Trophoblast cell (in vitro differentiated cells and primary cell): ENCODE measurements around the gene SND1.

ENCODE experiments used
- DNase-seq, 2 donors: peaks; one replicate each; pipeline ENCODE4 v3.0.0-alpha.2; 2016
- H2AFZ ChIP-seq: 2 replicates; pipeline ENCODE4 v1.6.1; 2013; ENCODE audit warnings: low read length, moderate library complexity, mild to moderate bottlenecking; ENCODE audit not compliant: insufficient read depth, poor library complexity
- H2AK5ac ChIP-seq: 2 replicates; pipeline ENCODE4 v1.6.1; 2013; ENCODE audit warnings: mild to moderate bottlenecking, low read length
- H2BK120ac ChIP-seq: 2 replicates; pipeline ENCODE4 v1.6.1; 2013; ENCODE audit warnings: low read length, mild to moderate bottlenecking, moderate library complexity; ENCODE audit not compliant: insufficient read depth, poor library complexity
- H2BK12ac ChIP-seq: 2 replicates; pipeline ENCODE4 v1.6.1; 2013; ENCODE audit warnings: mild to moderate bottlenecking, low read length, moderate library complexity
- H2BK5ac ChIP-seq: 2 replicates; pipeline ENCODE4 v1.6.1; 2013; ENCODE audit warnings: low read length, low read depth, moderate library complexity, mild to moderate bottlenecking; ENCODE audit not compliant: poor library complexity
- H3K14ac ChIP-seq: 2 replicates; pipeline ENCODE4 v1.6.1; 2013; ENCODE audit warnings: mild to moderate bottlenecking, low read length
- H3K18ac ChIP-seq: 2 replicates; pipeline ENCODE4 v1.6.1; 2013; ENCODE audit warnings: mild to moderate bottlenecking, low read length
- H3K23ac ChIP-seq: 2 replicates; pipeline ENCODE4 v1.6.1; 2013; ENCODE audit warnings: low read length
- H3K27ac ChIP-seq: 2 replicates; pipeline ENCODE4 v1.5.1; 2013; ENCODE audit warnings: low read depth, mild to moderate bottlenecking, inconsistent platforms, low read length, moderate library complexity
- H3K27me3 ChIP-seq: 2 replicates; pipeline ENCODE4 v1.6.1; 2013; ENCODE audit warnings: inconsistent platforms, mild to moderate bottlenecking, low read length, moderate library complexity; ENCODE audit not compliant: insufficient read depth
- H3K36me3 ChIP-seq, 2 experiments: 1 replicate in 1 of 2; 2 replicates in 1 of 2; pipeline ENCODE4 v1.6.1; 2013; ENCODE audit warnings: low read length in 2 of 2, mild to moderate bottlenecking in 2 of 2, moderate library complexity in 1 of 2; ENCODE audit not compliant: insufficient read depth in 2 of 2, control insufficient read depth in 1 of 2
- H3K4ac ChIP-seq: 2 replicates; pipeline ENCODE4 v1.6.1; 2013; ENCODE audit warnings: low read depth, mild to moderate bottlenecking, low read length, moderate library complexity
- H3K4me1 ChIP-seq, 2 experiments: 1 replicate in 1 of 2; 2 replicates in 1 of 2; pipeline ENCODE4 v1.6.1; 2013; ENCODE audit warnings: low read length in 2 of 2, mild to moderate bottlenecking in 2 of 2, moderate library complexity in 1 of 2; ENCODE audit not compliant: insufficient read depth in 2 of 2, control insufficient read depth in 1 of 2
- H3K4me2 ChIP-seq: 2 replicates; pipeline ENCODE4 v1.6.1; 2013; ENCODE audit warnings: inconsistent platforms, mild to moderate bottlenecking, low read length, moderate library complexity
- H3K4me3 ChIP-seq: 2 replicates; pipeline ENCODE4 v1.5.1; 2013; ENCODE audit warnings: mild to moderate bottlenecking, low read depth, low read length, inconsistent platforms
- H3K79me1 ChIP-seq: one replicate; pipeline ENCODE4 v1.6.1; 2013; ENCODE audit warnings: low read length
- H3K79me2 ChIP-seq: 2 replicates; pipeline ENCODE4 v1.6.1; 2013; ENCODE audit warnings: low read length, mild to moderate bottlenecking; ENCODE audit not compliant: control insufficient read depth, insufficient read depth, poor library complexity
- H3K9ac ChIP-seq: 2 replicates; pipeline ENCODE4 v1.6.1; 2013; ENCODE audit warnings: mild to moderate bottlenecking, low read length
- H3K9me3 ChIP-seq: 2 replicates; pipeline ENCODE4 v1.6.1; 2013; ENCODE audit warnings: low read depth, mild to moderate bottlenecking, control low read depth, inconsistent platforms, low read length; ENCODE audit not compliant: insufficient read depth
- H4K12ac ChIP-seq: 2 replicates; pipeline ENCODE4 v1.6.1; 2013; ENCODE audit warnings: low read depth, mild to moderate bottlenecking, low read length, moderate library complexity
- H4K8ac ChIP-seq: 2 replicates; pipeline ENCODE4 v1.6.1; 2013; ENCODE audit warnings: low read depth, mild to moderate bottlenecking, low read length, moderate library complexity
- H4K91ac ChIP-seq: one replicate; pipeline ENCODE4 v1.6.1; 2013; ENCODE audit warnings: low read depth, mild to moderate bottlenecking, low read length, moderate library complexity
- WGBS: extraction: QIAGEN DNeasy Blood & Tissue Kit; methylation state at CpG from one replicate; pipeline ENCODE4 v1.1.7; 2013; ENCODE audit warnings: missing lambda C conversion rate; ENCODE audit not compliant: insufficient read length, insufficient coverage; ENCODE audit errors: extremely low coverage; 5-methylcytosine and 5-hydroxymethylcytosine counted together

Gene SND1

DNA sequence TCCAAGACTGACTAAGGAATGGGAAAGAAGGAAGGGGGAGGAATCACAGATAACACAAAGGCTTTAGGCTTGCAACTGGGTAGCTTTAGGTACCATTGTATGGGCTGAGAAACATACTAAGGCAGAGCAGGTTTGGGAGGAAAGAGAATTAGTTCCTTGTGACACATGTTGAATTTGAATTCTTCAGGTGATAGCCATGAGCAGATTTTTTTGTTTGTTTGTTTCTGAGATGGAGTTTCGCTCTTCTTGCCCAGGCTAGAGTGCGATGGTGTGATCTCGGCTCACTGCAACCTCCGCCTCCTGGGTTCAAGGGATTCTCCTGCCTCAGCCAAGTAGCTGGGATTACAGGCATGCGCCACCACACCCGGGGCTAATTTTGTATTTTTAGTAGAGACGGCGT is 4.4 kb upstream of the SND1 start:
- H3K36me3 ChIP-seq, result no peaks in the 10 kb centered on the region
- no peak overlapping the region for H3K23ac ChIP-seq
- no peak overlapping the region for H2AK5ac ChIP-seq
- no peak overlapping the region for H2BK12ac ChIP-seq
- H3K4me3 ChIP-seq, result no peak overlapping the region
- H3K27me3 ChIP-seq, result no peaks in the 10 kb centered on the region
- no peak overlapping the region for H3K14ac ChIP-seq
- DNase-seq, result no peak
- no peak overlapping the region for H2BK5ac ChIP-seq
- H3K4ac ChIP-seq, result no peak overlapping the region
- H3K79me2 ChIP-seq, result peaks cover 12% of the 10 kb centered on the region
- no peak overlapping the region for H2BK120ac ChIP-seq
- no peaks in the 10 kb centered on the region for H3K9me3 ChIP-seq
- no peak overlapping the region for H3K4me2 ChIP-seq
- no peak overlapping the region for H4K91ac ChIP-seq
- no peak overlapping the region for H4K8ac ChIP-seq
- H3K27ac ChIP-seq, result no peak overlapping the region
- WGBS, result no CpG with 5 or more reads among the region's 8 CpGs
- peaks cover 6 to 9% of the 10 kb centered on the region in 2 experiments for H3K4me1 ChIP-seq
- H4K12ac ChIP-seq, result no peak overlapping the region
- H3K79me1 ChIP-seq, result peaks cover 15% of the 10 kb centered on the region
- no peak overlapping the region for H3K9ac ChIP-seq
- no peak overlapping the region for H2AFZ ChIP-seq
- H3K18ac ChIP-seq, result no peak overlapping the region

DNA sequence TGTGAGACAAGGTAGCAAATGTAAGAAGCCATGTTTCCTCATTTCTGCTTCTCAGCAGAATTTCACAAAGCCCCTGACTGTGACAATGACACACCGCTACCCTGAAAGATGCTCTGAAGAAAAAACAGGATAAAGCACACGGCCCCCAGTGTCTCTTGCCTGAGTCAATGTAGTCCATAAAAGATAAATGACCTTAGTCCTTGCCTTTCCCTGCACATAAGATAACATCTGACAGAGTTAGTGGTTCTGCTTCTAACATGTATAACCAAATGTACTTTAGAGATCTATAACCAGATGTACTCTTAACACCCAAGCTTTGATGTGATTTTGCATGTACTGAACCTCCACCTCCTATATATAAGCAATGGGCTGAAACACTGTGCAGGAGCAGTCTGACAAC is 3.0 kb upstream of the SND1 start:
- no peak overlapping the region for H2BK120ac ChIP-seq
- H3K79me2 ChIP-seq, result peaks cover 13% of the 10 kb centered on the region
- H2AFZ ChIP-seq, result no peak overlapping the region
- no peak overlapping the region for H2BK5ac ChIP-seq
- no peak overlapping the region for H4K91ac ChIP-seq
- H3K9ac ChIP-seq, result no peak overlapping the region
- peaks cover 15% of the 10 kb centered on the region for H3K79me1 ChIP-seq
- H3K27me3 ChIP-seq, result no peaks in the 10 kb centered on the region
- no peak overlapping the region for H3K4ac ChIP-seq
- no peaks in the 10 kb centered on the region for H3K9me3 ChIP-seq
- no peak overlapping the region for H3K18ac ChIP-seq
- no peak overlapping the region for H4K8ac ChIP-seq
- H3K4me1 ChIP-seq, result peaks cover 6 to 7% of the 10 kb centered on the region in 2 experiments
- H3K36me3 ChIP-seq, result no peaks in the 10 kb centered on the region
- H4K12ac ChIP-seq, result no peak overlapping the region
- no peak overlapping the region for H3K27ac ChIP-seq
- no peak for DNase-seq
- H3K4me2 ChIP-seq, result no peak overlapping the region
- no peak overlapping the region for H3K4me3 ChIP-seq
- no peak overlapping the region for H2BK12ac ChIP-seq
- H3K14ac ChIP-seq, result no peak overlapping the region
- no peak overlapping the region for H3K23ac ChIP-seq
- no peak overlapping the region for H2AK5ac ChIP-seq
- WGBS, result no CpG with 5 or more reads among the region's 2 CpGs

DNA sequence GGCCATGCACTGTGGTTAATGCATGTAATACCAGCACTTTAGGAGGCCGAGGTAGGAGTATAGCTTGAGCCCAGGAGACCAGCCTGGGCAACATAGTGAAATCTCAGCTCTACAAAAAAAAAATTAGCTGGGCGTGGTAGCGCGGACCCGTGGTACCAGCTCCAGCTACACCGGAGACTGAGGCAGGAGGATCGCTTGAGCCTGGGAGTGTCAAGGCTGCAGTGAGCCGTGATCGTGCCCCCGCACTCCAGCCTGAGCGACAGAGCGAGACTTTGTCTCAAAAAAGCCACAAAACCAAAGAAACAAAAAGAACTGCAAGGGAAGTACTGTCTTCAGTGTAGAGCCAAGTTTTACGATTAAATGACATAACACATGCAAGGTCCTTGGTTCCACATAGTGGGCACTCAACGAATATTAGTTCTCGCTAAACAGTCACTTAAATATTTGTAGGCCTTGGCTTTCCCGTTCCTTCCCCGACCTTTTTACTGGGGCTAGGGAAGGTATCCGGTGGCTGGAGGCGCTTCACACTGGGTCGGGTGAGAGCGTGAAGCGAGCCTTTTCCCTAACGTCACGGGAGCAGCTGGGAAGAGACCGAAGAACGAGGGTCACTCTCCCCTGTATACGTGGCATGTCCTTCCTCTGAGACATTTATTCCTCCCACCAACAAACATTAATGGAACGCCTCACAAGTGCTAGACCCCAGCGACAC is 993 bp upstream of the SND1 start:
- peak overlapping the region; percentile 97 for H4K8ac ChIP-seq
- H3K79me2 ChIP-seq, result peaks cover 17% of the 10 kb centered on the region
- peak overlapping the region; percentile 95 for H3K18ac ChIP-seq
- H3K23ac ChIP-seq, result no peak overlapping the region
- H3K36me3 ChIP-seq, result no peaks in the 10 kb centered on the region
- H2AFZ ChIP-seq, result peak overlapping the region; percentile 74
- peak in 1 of 2 donors; percentile 72 for DNase-seq
- H3K27me3 ChIP-seq, result no peaks in the 10 kb centered on the region
- peak overlapping the region; percentile 93 for H3K14ac ChIP-seq
- H2BK12ac ChIP-seq, result no peak overlapping the region
- H2BK5ac ChIP-seq, result peak overlapping the region; percentile 87
- peak overlapping the region; percentile 86 for H4K12ac ChIP-seq
- H2BK120ac ChIP-seq, result peak overlapping the region; percentile 78
- no CpG with 5 or more reads among the region's 29 CpGs for WGBS
- peak overlapping the region; percentile 76 for H3K4me2 ChIP-seq
- H3K4ac ChIP-seq, result peak overlapping the region; percentile 53
- peak overlapping the region; percentile 61 for H3K9ac ChIP-seq
- H3K27ac ChIP-seq, result peak overlapping the region; percentile 75
- H3K4me1 ChIP-seq, result peaks cover 6 to 12% of the 10 kb centered on the region in 2 experiments
- peak overlapping the region; percentile 99 for H2AK5ac ChIP-seq
- H3K79me1 ChIP-seq, result peaks cover 15% of the 10 kb centered on the region
- H4K91ac ChIP-seq, result peak overlapping the region; percentile 97
- H3K4me3 ChIP-seq, result peak overlapping the region; percentile 74
- no peaks in the 10 kb centered on the region for H3K9me3 ChIP-seq

DNA sequence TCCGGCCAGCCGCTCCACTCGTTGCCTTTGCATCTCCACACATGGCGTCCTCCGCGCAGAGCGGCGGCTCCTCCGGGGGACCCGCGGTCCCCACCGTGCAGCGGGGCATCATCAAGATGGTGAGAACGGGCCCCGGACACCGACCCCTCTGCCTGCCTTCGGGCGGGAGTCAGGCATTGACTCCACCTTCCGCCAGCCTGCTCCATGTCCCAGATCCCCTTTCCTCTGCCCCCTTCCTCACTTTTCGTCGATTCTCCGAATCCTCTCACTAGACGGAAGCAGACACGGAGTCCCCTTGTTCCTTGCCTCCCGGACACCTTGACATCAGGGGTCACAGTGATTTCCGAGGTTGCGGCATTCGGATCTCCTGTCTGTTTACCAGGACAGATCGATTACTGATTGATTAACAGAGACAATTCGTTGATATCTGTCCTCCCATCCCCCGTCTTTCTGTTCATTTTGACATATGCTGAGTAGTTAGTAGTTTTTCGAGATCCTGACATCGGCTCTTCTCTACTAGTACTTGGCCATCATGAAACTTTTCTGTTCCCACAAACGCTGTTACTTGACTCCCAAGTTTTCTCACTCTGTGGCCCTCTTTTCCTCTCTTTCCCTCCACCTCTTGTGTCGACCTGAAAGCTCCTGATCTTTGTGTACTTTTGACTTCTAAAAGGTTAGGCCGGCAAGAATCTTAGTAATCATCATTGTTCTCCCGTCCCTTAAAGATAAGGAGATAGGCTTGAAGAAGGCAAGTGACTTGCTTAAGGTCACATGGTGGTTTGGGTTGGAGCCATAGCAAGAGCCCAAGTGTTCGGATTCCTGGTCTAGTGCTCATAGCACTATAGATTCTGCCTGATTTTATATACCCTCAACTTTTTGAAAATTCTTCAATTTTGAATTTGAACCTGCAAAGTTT is 597 bp downstream of the SND1 start:
- H3K79me1 ChIP-seq, result peaks cover 15% of the 10 kb centered on the region
- H3K27me3 ChIP-seq, result no peaks in the 10 kb centered on the region
- peaks cover 2 to 6% of the 10 kb centered on the region in 2 experiments for H3K36me3 ChIP-seq
- H3K27ac ChIP-seq, result peak overlapping the region; percentile 59
- peak overlapping the region; percentile 29 for H2AK5ac ChIP-seq
- H3K4me1 ChIP-seq, result peaks cover 6 to 12% of the 10 kb centered on the region in 2 experiments
- no peak overlapping the region for H3K23ac ChIP-seq
- peak overlapping the region; percentile 20 for H4K12ac ChIP-seq
- H3K4me2 ChIP-seq, result peak overlapping the region; percentile 68
- H3K14ac ChIP-seq, result peak overlapping the region; percentile 92
- H3K9me3 ChIP-seq, result no peaks in the 10 kb centered on the region
- peak overlapping the region; percentile 82 for H4K91ac ChIP-seq
- DNase-seq, result peak in 1 of 2 donors; percentile 49
- H2BK120ac ChIP-seq, result peak overlapping the region; percentile 69
- peak overlapping the region; percentile 96 for H3K4me3 ChIP-seq
- peak overlapping the region; percentile 82 for H4K8ac ChIP-seq
- peak overlapping the region; percentile 64 for H3K18ac ChIP-seq
- H2BK12ac ChIP-seq, result no peak overlapping the region
- peak overlapping the region; percentile 76 for H3K4ac ChIP-seq
- peak overlapping the region; percentile 68 for H2BK5ac ChIP-seq
- peak overlapping the region; percentile 78 for H3K9ac ChIP-seq
- WGBS, result no CpG with 5 or more reads among the region's 38 CpGs
- H2AFZ ChIP-seq, result peak overlapping the region; percentile 78
- peaks cover 22% of the 10 kb centered on the region for H3K79me2 ChIP-seq
